Measurements from ENCODE around the gene SLAMF8.

SLAMF8 gene

GRCh38 chr1:159873530-159874143, 47.0 kb downstream of the SLAMF8 start:
- no peak for DNase-seq

GRCh38 chr1:159877695-159878444, 51.2 kb downstream of the SLAMF8 start:
- no peak for DNase-seq

- DNase-seq: no peak
Measured at GRCh38 chr1:159879136-159879535, 52.5 kb downstream of the SLAMF8 start.

GRCh38 chr1:159879977-159880376, 53.3 kb downstream of the SLAMF8 start:
- no peak for DNase-seq

- no peak for DNase-seq
Measured at GRCh38 chr1:159880430-159880829, 53.8 kb downstream of the SLAMF8 start.

- DNase-seq: peak; percentile 39 to 50
Measured at GRCh38 chr1:159881622-159882526, 55.2 kb downstream of the SLAMF8 start.

- DNase-seq: no peak
Measured at GRCh38 chr1:159882527-159882862, 55.8 kb downstream of the SLAMF8 start.

- DNase-seq: no peak
Measured at GRCh38 chr1:159883134-159883533, 56.5 kb downstream of the SLAMF8 start.

GRCh38 chr1:159884296-159884695, 57.6 kb downstream of the SLAMF8 start:
- no peak for DNase-seq
